Measurements from ENCODE around the gene NEBL.

The NEBL gene

DNA sequence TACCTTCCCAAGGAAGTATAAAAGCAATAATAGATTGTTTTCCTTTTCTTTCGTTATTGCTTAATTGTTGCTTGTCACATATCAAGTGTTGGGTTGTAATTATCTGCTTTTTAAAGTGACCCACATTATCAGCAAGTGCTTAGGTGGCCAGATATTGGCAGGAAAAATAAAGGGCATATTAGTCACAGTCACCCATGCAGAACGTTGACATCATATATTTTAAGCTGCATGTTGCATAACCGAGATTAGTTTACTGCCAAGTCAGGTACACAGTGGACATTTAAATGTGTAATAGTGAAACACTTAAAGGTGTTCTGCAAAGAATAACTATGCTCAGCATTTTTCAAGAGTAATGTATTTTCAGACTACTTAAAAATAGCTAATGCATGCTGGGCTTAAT is 11.4 kb downstream of the NEBL start:
- CTCF ChIA-PET: no interaction called here
- TF ChIP-seq CTCF (IDR thresholded peaks at IDR 0.05; ENCODE audit: control extremely low read depth, extremely low read depth, low read depth, missing control alignments): no peak
- POLR2A ChIA-PET: no interaction called here
- DNase-seq (ENCODE audit: extremely low spot score): no peak

DNA sequence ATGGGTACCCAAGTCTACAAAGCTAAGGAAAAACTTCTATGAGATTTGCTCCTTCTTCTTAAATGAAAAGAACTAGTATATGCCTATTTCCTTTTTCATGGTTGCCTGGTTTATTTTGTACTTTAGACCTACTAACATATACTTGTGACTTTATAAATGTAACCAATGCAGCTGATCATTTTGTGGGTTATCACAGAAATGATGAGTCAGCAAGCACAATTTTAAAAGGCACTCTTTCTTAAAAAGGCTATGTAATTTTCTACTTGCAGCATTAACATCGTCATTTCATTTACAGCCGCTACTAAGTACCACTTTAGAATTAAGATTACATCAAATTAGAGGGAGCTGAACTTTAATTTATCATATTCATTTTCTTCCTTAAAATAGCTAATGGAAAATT is 13.6 kb downstream of the NEBL start:
- ChIA-PET CTCF (no interaction called here), POLR2A (no interaction called here)
- TF ChIP-seq CTCF (IDR thresholded peaks at IDR 0.05; ENCODE audit: control extremely low read depth, extremely low read depth, low read depth, missing control alignments): no peak
- DNase-seq (ENCODE audit: extremely low spot score): no peak

DNA sequence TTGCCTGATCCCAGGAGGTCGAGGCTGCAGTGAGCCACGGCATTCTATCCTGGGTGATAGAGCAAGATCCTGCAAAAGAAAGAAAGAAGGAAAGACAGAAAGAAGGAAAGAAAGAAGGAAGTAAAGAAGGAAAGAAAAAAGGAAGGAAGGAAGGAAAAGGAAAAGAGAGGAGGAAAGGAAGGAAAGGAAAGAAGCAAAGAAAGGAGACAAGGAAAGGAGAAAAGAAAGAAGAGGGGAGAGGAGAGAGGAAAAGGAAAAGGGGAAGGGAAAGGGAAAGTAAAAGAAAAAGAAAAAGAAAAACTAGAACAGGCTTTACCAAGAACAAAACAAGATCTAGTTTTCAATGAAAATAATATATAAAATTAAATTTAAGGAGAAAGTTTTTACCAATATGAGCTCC is 15.0 kb downstream of the NEBL start:
- DNase-seq (ENCODE audit: extremely low spot score): no peak
- no peak for TF ChIP-seq CTCF (IDR thresholded peaks at IDR 0.05; ENCODE audit: control extremely low read depth, extremely low read depth, low read depth, missing control alignments)
- CTCF ChIA-PET: interaction anchor here (1.9 kb wide), 1 partner anchor 11 kb away, joined by 4 read pairs; no protein-coding TSS in a partner anchor
- POLR2A ChIA-PET: no interaction called here

GRCh38 chr10:20879136-20879535 is 18.0 kb downstream of the NEBL start:
- CTCF ChIA-PET: no interaction called here
- TF ChIP-seq CTCF (IDR thresholded peaks at IDR 0.05; ENCODE audit: control extremely low read depth, extremely low read depth, low read depth, missing control alignments): no peak
- POLR2A ChIA-PET: no interaction called here
- DNase-seq (ENCODE audit: extremely low spot score): no peak

DNA sequence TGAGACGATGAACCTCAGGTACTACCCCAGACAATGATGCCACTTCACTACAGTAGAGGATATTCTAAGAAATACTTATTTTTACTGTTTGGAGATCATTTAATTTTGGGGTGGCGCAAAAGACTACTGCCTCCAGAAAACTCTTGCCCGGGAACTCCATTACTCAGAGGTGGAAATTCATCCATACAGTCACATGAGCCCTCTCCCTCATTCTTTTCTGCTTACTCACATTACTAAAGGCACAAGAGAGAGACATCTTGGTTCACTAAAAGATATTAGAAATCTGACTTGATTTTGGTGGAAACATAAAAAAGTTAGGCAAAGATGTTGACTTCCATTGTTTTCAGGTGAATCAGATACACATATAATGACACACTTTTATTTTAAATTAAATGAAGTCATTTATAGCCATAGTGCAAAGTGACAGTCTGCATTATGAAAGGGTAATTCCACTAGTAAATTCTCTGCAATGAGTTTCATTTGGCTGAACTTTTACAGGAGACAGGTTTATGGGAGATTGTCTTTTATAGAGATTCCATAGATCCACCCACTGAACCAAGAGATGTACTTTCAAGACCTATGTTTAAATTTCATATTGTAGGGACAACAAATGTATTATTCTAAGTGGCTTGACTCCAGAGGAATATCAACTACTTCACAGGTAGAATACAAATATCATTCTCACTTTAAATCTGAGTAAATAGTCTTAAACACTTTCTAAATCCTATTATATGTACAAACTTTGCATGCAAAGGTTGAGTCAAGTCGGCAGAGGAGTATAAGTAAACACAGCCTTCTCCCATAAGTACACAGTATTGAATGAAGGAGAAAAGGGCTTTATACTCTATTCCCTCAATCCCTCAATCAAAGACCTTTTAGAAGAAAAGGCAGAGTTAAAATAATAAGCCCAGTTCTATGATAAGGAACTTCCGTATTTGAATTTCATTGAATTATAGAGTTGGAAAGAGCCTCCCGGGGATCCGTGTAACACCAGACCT is 18.8 kb downstream of the NEBL start:
- CTCF ChIA-PET: no interaction called here
- no peak for TF ChIP-seq CTCF (IDR thresholded peaks at IDR 0.05; ENCODE audit: control extremely low read depth, extremely low read depth, low read depth, missing control alignments)
- POLR2A ChIA-PET: no interaction called here
- DNase-seq (ENCODE audit: extremely low spot score): no peak

GRCh38 chr10:20877554-20877953 is 19.6 kb downstream of the NEBL start:
- no peak for TF ChIP-seq CTCF (IDR thresholded peaks at IDR 0.05; ENCODE audit: control extremely low read depth, extremely low read depth, low read depth, missing control alignments)
- DNase-seq (ENCODE audit: extremely low spot score): no peak
- POLR2A ChIA-PET: no interaction called here
- CTCF ChIA-PET: no interaction called here

Data from GM10248 (cell line).